ENCODE measurements around the gene TNPO2.

Gene TNPO2

GRCh38 chr19:12745166-12745897 is 21.6 kb upstream of the TNPO2 start:
- Histone ChIP-seq H3K36me3 (ENCODE audit: control insufficient read depth in 2 of 2, insufficient read depth in 1 of 2, low read length in 2 of 2) (peaks cover 7 to 52% of the 10 kb centered on the region in 2 experiments; a peak in 2 of 3 replicates), H3K4me1 (ENCODE audit: control insufficient read depth, insufficient read depth, low read length) (peaks cover 10% of the 10 kb centered on the region), H3K9me3 (ENCODE audit: control insufficient read depth, insufficient read depth, low read depth, low read length) (no peaks in the 10 kb centered on the region), H3K4me3 (ENCODE audit: low read depth, low read length) (no peak overlapping the region), H3K27ac (ENCODE audit: extremely low read depth, low read depth, low read length) (0 out of 2 replicates have a peak overlapping the region, but pooled peaks have one; percentile 4)
- ChIA-PET CTCF (interaction anchor here (0.6 to 4.8 kb wide), 4 partner anchors 11 to 20 kb away, joined by 3 to 31 read pairs (median 15); partner anchors contain the start of gene TRIR), POLR2A (interaction anchor here (0.5 to 1.6 kb wide), 8 partner anchors 11 to 1270 kb away, joined by 3 to 6 read pairs (median 4); partner anchors contain the start of genes JUNB and TRIR)
- peak; percentile 86 for TF ChIP-seq ZIC2 (tag by site-specific recombination; IDR thresholded peaks at IDR 0.05)
- peak; percentile 84 for TF ChIP-seq GLIS1 (tag by site-specific recombination; IDR thresholded peaks at IDR 0.05)
- no peak for TF ChIP-seq TSHZ1 (tag by site-specific recombination; IDR thresholded peaks at IDR 0.05; ENCODE audit: borderline replicate concordance)

- no peaks in the 10 kb centered on the region for H3K9me3 ChIP-seq (ENCODE audit: control insufficient read depth, insufficient read depth, low read depth, low read length)
- peaks cover 10 to 28% of the 10 kb centered on the region in 2 experiments; a peak in 2 of 3 replicates for H3K36me3 ChIP-seq (ENCODE audit: control insufficient read depth in 2 of 2, insufficient read depth in 1 of 2, low read length in 2 of 2)
- ChIA-PET CTCF (interaction anchor here (0.6 to 5.1 kb wide), 5 partner anchors 19 to 912 kb away, joined by 3 to 32 read pairs (median 5); no protein-coding TSS in a partner anchor), POLR2A (interaction anchor here (1.3 to 5.4 kb wide), 2 partner anchors 16 to 22 kb away, joined by 3 to 89 read pairs; partner anchors contain the start of gene TNPO2)
- 0 out of 2 replicates have a peak, but pooled peaks cover 4% of the 10 kb centered on the region for H3K4me1 ChIP-seq (ENCODE audit: control insufficient read depth, insufficient read depth, low read length)
- TF ChIP-seq ZNF837 (tag by site-specific recombination; IDR thresholded peaks at IDR 0.05), result no peak
- peak; percentile 94 for TF ChIP-seq ZNF335 (tag by site-specific recombination; conservative IDR thresholded peaks at IDR 0.05)
- TF ChIP-seq ZFP37 (tag by site-specific recombination; IDR thresholded peaks at IDR 0.05), result 0 out of 2 replicates have a peak, but pooled peaks have one; percentile 6
- no peak for TF ChIP-seq ZNF555 (tag by site-specific recombination; conservative IDR thresholded peaks at IDR 0.05)
- H3K27ac ChIP-seq (ENCODE audit: extremely low read depth, low read depth, low read length), result peak overlapping the region; percentile 84; the same call in 1 of the 2 replicates
- peak overlapping the region; percentile 96 for H3K4me3 ChIP-seq (ENCODE audit: low read depth, low read length)
Observed at GRCh38 chr19:12737835-12738351, 14.2 kb upstream of the TNPO2 start.

- CTCF ChIA-PET, result interaction anchor here (0.5 to 5.1 kb wide), 10 partner anchors 8 to 1201 kb away, joined by 3 to 32 read pairs (median 4); no protein-coding TSS in a partner anchor
- no peaks in the 10 kb centered on the region for H3K9me3 ChIP-seq (ENCODE audit: control insufficient read depth, insufficient read depth, low read depth, low read length)
- 0 out of 2 replicates have a peak, but pooled peaks cover 4% of the 10 kb centered on the region for H3K4me1 ChIP-seq (ENCODE audit: control insufficient read depth, insufficient read depth, low read length)
- peak within 1 kb of the TSS; percentile 84 for H3K27ac ChIP-seq (ENCODE audit: extremely low read depth, low read depth, low read length)
- POLR2A ChIA-PET, result interaction anchor here (0.6 to 5.4 kb wide), 7 partner anchors 9 to 261 kb away, joined by 3 to 89 read pairs (median 5); partner anchors contain the start of genes FBXW9 and TNPO2
- peaks cover 9 to 27% of the 10 kb centered on the region in 2 experiments; a peak in 2 of 3 replicates for H3K36me3 ChIP-seq (ENCODE audit: control insufficient read depth in 2 of 2, insufficient read depth in 1 of 2, low read length in 2 of 2)
- H3K4me3 ChIP-seq (ENCODE audit: low read depth, low read length), result peak within 1 kb of the TSS; percentile 96
- TF ChIP-seq ZNF223 (tag by site-specific recombination; IDR thresholded peaks at IDR 0.05), result no peak
- TF ChIP-seq PRDM2 (tag by site-specific recombination; IDR thresholded peaks at IDR 0.05; ENCODE audit: borderline replicate concordance), result no peak
- TF ChIP-seq BCL11B (tag by site-specific recombination; IDR thresholded peaks at IDR 0.05; ENCODE audit: low read depth), result no peak
- no peak for TF ChIP-seq ZFP41 (tag by site-specific recombination; IDR thresholded peaks at IDR 0.05; ENCODE audit: borderline replicate concordance)
- TF ChIP-seq PRDM6 (tag by site-specific recombination; IDR thresholded peaks at IDR 0.05), result no peak
- TF ChIP-seq ZNF629 (tag by site-specific recombination; IDR thresholded peaks at IDR 0.05), result peak; percentile 55
- TF ChIP-seq ZNF23 (tag by site-specific recombination; IDR thresholded peaks at IDR 0.05; ENCODE audit: borderline replicate concordance), result no peak
- no peak for TF ChIP-seq ZNF112 (tag by site-specific recombination; IDR thresholded peaks at IDR 0.05)
Observed at GRCh38 chr19:12736995-12737834, 13.5 kb upstream of the TNPO2 start, which contains the start of gene GET3. TSS of gene GET3 (plus strand) at chr19:12737497. CDS start at chr19:12737506, 9 bp downstream.
